Measurements from ENCODE around the gene RPTOR. TPM values are rescaled to one million over a fixed set of nuclear protein-coding genes. Genes with fewer than 3 reads are reported as not detected.

Gene RPTOR
- total and polyA plus RNA-seq, 12 donors: 7.9 to 30.3 (median 25.6) TPM

DNA sequence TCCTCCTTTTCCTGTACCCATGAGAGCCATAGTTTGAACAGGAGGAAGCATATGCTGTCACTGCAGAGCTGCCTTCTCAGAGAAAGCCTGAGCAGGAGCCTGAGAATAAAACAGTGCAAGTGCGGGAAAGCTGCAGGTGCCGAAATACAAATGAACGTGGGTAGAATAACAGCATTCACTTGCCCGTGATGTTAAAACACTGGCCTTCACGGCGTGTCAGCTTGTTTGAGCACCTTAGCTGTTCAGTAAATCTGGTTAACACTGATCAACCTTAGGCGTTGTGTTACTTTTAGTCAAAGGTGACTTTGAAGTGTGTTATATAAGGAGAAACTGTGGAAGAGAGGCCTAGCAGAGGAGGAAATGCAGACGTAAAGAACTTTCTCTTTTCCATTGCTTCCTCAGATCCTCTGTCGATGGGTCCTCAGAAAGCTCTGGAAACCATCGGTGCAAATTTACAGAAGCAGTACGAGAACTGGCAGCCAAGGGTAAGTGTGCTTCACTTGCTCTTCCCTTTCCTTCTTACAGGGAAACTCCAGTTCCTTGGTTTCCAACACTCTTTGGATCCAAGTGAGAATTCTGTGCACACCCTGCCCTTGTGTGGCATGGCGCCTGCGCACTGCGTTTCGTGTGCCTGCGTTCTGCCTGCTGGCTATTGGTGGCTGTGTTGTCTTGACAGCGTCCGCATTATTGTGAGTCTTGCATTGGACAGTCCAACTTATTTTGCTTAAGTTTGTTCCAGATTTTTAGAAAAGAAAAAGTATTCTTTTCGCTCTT, 98.9 kb downstream of the RPTOR start:
- no peaks in the 10 kb centered on the region for H3K27me3 ChIP-seq
- DNase-seq (no peak), ATAC-seq (no peak)
- H3K4me1 ChIP-seq: peaks cover 0 to 5% (median 0%) of the 10 kb centered on the region in 9 donors
- H3K9me3 ChIP-seq: no peaks in the 10 kb centered on the region
- TF ChIP-seq, protein P1, sequence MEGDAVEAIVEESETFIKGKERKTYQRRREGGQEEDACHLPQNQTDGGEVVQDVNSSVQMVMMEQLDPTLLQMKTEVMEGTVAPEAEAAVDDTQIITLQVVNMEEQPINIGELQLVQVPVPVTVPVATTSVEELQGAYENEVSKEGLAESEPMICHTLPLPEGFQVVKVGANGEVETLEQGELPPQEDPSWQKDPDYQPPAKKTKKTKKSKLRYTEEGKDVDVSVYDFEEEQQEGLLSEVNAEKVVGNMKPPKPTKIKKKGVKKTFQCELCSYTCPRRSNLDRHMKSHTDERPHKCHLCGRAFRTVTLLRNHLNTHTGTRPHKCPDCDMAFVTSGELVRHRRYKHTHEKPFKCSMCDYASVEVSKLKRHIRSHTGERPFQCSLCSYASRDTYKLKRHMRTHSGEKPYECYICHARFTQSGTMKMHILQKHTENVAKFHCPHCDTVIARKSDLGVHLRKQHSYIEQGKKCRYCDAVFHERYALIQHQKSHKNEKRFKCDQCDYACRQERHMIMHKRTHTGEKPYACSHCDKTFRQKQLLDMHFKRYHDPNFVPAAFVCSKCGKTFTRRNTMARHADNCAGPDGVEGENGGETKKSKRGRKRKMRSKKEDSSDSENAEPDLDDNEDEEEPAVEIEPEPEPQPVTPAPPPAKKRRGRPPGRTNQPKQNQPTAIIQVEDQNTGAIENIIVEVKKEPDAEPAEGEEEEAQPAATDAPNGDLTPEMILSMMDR (IDR thresholded peaks at IDR 0.05): no peak
- 96 to 97% methylated on average over 19 of the region's 19 CpGs for WGBS, 2 donors
- H3K36me3 ChIP-seq: peaks cover 0 to 11% (median 0%) of the 10 kb centered on the region in 9 donors
- no peak overlapping the region for H3K27ac ChIP-seq
- no peak overlapping the region for H3K4me3 ChIP-seq
- intact Hi-C loops (cut with DNase I): no loop called here

GRCh38 chr17:80644536-80644935, 99.9 kb downstream of the RPTOR start:
- Histone ChIP-seq H3K9me3 (no peaks in the 10 kb centered on the region), H3K36me3 (peaks cover 0 to 11% (median 0%) of the 10 kb centered on the region in 9 donors), H3K27me3 (no peaks in the 10 kb centered on the region), H3K4me1 (peaks cover 0 to 15% (median 9%) of the 10 kb centered on the region in 9 donors), H3K27ac (no peak overlapping the region), H3K4me3 (no peak overlapping the region)
- 95 to 98% methylated on average over 3 of the region's 3 CpGs for WGBS, 2 donors
- TF ChIP-seq, protein P1 (IDR thresholded peaks at IDR 0.05): no peak
- intact Hi-C loops (cut with DNase I): no loop called here
- no peak for ATAC-seq
- DNase-seq: no peak

DNA sequence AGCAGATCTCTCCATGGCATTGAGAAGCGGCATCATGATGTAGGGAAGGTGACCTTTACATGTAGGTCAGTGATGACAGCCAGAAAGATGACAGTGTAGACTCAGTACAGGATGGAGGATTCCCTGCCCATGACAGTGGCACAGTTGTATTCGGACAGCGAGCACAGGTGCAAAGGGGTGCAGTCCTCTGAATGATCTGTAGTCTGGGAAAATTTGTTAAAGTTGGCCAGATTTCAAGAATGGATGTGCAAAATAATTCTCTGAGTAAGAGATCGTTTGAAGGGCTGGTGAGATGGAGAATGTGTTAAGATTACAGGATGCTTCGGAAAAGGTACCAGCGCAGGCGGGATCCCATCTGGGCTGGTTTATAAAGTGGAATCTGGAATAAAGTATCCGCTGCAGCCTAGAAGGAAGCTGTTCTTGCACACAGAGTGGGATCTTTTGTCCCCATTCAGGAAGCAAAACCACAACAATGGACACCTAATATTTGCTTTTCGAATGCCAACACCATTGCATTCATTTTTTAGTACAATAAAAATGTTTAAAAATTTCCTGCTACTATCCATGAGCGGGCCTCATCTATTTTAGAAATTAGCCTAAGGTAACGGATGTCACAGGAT, 101.2 kb downstream of the RPTOR start:
- TF ChIP-seq, protein P1 (IDR thresholded peaks at IDR 0.05): no peak
- H3K27me3 ChIP-seq: no peaks in the 10 kb centered on the region
- H3K27ac ChIP-seq: no peak overlapping the region
- no peak for DNase-seq
- H3K4me1 ChIP-seq: peaks cover 3 to 28% (median 22%) of the 10 kb centered on the region in 9 donors
- no peak for ATAC-seq
- H3K9me3 ChIP-seq: no peaks in the 10 kb centered on the region
- H3K36me3 ChIP-seq: peaks cover 0 to 11% (median 0%) of the 10 kb centered on the region in 9 donors
- WGBS, 2 donors: 83% methylated on average over 11 of the region's 11 CpGs
- no peak overlapping the region for H3K4me3 ChIP-seq
- intact Hi-C loops (cut with DNase I): no loop called here

DNA sequence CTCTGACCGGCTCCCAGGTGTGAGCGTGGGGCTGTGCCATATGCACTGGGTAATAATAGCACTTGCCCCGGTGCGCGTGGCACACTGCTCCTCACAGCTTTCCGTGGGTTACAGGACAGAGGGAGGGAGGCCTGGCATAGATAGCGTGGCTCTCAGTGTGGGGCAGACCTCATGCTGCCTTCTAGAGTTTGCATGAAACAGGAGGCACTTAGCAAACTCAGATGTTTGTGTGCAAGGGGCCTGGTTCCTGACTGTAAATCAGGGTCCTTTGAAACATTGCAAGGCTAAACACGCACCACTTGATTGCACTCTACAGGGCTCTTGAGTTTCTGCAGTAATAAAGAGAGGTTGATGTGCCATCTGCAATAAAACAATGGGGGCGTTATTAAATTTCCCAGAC, 101.7 kb downstream of the RPTOR start:
- Histone ChIP-seq H3K4me3 (no peak overlapping the region), H3K9me3 (no peaks in the 10 kb centered on the region), H3K27me3 (no peaks in the 10 kb centered on the region), H3K36me3 (peaks cover 0 to 11% (median 0%) of the 10 kb centered on the region in 9 donors), H3K27ac (no peak overlapping the region), H3K4me1 (peaks cover 3 to 31% (median 22%) of the 10 kb centered on the region in 9 donors)
- DNase-seq: no peak
- ATAC-seq: no peak
- TF ChIP-seq, protein P1 (IDR thresholded peaks at IDR 0.05): no peak
- WGBS, 2 donors: 82 to 90% methylated on average over 9 of the region's 9 CpGs
- intact Hi-C loops (cut with DNase I): no loop called here
